Islet precursor cell (in vitro differentiated cells): Measurements from ENCODE around the gene NUP88.

ENCODE experiments used
- DNase-seq: peaks from one replicate; pipeline ENCODE4 v3.0.0-alpha.2; 2018

NUP88 gene

DNA sequence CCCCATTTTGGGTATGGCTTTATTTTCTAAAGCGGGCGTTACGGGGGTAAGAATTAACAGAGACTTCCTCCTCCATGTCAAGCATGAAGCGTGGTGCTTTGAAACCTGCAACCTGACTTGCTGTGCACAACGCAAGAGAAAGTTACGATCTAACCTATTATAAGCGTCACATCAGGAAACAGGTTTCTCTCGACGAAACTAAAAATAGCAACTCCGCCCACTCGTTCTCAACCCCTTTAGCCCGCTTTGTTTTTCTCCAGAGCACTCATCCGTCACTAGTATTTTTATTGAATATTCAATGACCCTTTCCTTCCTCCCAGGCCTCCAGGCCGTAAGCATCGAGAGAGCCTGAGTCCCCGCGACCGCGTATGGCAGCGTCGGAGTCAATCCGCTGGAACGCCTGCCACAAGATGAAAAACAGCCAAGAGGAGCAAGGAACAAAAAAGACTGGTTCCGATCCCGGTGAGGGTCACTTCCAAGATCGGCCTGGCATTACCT, 555 bp downstream of the NUP88 start:
- no peak for DNase-seq

DNA sequence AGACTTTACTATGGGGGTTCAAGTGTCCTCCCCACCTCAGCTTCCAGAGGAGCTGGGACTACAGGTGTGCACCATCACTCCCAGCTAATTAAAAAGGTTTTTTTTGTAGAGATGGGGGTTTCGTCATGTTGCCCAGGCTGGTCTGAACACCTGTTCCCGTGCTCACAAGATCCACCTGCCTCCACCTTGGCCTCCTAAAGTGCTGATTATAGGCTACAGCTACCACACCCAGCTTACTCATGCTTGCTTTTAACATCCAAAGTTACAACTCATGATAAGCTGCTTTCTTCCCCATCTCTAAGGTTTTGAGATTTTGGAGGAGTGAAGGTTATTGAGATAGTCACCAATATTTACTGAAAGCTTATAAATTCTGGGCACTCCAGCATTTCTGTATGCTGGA, 2.6 kb downstream of the NUP88 start:
- DNase-seq = no peak

DNA sequence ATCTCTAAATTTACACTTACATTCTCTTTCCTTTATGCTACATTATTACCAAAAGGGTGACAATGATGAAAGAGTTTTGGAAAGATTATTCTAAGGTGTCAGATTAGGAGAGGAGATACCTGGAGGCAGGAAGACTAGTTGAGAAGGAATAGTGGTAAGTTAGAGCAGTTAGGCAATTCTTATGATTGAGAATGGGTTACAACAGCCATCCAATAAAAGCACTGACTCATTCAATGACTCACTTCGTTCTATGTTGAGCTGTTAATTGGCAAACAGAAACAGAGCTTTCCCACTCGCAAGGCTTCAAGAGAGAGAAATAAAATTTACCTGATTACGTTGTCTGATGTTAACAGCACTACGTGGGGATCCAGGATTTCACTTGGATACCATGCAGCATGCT, 5.8 kb downstream of the NUP88 start:
- no peak for DNase-seq

DNA sequence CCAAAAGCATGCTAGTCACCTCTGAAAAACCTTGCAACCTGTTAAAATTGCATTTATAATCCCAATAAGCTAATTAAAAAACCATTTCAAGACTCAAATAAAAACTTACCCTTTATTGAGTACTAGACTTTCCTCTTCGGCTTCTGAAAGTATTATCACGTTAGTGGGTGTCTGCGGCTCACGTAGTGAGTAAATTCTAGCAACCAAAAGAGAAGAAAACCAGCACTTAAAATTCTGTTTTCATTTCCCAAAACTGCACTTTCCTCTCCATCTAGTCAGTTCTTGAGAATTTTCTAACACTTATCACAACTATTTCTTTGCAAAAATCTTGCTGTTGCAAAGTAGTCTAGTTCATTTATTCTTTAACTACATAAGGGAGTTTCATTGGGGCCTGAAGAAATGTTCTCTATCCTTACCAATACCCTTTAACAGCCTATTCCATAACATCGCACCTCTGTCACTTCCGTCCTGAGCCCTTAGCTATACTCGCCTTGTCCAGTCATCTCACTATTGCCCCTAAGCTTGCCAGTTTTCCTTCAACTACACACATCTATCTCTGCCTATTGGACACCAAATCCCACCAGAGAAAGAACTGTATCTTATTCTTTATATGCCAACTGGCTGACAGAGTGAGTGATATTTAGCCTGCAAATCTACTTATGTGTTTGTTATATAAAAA, 8.7 kb downstream of the NUP88 start:
- no peak for DNase-seq

DNA sequence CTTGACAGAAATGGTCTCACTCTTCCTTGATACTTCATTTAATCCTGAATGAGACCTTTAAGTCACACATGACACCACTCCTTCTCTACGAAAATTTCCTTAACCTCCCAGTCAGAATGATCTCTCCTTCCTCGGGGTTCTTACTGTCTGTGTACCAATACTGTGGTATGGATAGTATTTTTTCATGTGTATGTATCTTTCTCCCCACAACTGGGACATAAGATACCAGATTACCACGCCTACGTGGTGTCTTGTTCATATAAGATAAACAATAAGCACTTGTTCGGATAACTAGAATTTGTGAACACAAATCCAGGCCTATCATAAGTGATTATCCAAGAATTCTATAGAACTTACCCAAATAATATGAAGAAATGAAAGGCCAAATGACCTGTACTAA, 11.3 kb downstream of the NUP88 start:
- no peak for DNase-seq

DNA sequence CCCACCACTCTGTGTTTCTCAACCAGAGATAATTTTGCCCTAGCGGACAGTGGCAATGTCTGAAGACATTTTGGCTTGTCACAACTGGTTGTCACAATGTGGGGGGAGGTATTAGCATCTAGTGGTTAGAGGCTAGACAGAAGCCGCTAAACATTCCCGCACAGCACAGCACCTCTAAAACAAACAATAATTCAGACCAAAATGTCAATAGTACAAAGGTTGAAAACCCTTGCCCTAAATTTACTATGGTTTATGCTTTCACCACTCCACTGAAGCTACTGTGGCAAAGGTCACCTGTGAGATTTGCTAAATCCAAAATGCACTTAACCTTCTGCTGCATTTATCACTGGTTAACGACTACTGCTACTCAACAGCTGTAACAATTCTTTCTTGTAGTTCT, 14.1 kb downstream of the NUP88 start:
- no peak for DNase-seq

DNA sequence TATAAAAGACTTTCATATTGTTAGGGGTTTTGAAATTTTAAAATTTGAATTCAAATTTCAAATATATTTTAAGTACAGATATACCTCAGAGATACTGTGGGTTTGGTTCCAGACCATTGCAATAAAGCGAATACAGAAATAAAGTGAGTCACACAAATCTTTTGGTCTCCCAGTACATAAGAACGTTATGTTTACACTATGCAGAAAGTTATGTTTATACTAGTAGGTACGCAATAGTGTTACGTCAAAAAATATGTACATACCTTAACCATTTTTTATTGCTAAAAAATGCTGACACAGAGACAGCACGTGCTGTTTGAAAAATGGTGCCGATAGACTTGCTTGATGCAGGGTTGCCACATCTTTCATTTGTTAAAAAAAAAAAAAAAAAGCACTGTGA, 19.7 kb downstream of the NUP88 start:
- DNase-seq = no peak

DNA sequence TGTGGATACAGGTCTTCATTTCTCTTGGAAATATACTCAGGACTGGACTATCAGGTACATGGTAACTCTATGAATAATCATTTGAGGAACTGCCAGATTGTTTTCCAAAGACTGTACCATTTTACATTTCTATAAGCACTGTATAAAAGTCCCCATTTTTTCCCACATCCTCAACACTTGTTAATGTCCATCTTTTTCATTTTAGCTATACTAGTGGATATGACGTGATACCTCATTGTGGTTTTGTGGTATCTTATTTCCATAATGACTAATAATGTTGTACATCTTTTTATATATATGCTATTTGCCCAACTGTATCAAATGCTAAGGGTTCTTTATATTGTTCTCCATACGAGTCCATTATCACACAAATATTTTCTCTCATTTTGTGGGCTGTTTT, 22.9 kb downstream of the NUP88 start:
- no peak for DNase-seq

DNA sequence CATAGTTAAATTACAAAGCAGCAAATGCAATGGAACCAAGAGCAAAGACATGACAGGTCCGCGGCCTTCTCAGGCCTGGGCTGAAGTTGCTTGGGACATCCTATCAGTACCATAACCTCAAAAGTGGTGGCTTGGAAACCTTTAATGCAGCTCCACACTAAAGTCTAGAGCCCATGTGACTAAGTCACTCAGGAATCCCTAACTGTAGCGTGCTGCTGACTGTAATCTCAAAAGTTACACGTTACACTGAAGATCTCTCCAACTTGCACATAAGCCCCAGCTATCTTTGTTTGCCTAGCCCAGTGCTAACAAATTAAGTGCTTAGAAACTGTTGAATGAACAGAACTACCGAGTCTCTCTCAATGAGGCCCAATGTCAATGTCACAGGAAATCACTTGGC, 27.8 kb downstream of the NUP88 start:
- no peak for DNase-seq

DNA sequence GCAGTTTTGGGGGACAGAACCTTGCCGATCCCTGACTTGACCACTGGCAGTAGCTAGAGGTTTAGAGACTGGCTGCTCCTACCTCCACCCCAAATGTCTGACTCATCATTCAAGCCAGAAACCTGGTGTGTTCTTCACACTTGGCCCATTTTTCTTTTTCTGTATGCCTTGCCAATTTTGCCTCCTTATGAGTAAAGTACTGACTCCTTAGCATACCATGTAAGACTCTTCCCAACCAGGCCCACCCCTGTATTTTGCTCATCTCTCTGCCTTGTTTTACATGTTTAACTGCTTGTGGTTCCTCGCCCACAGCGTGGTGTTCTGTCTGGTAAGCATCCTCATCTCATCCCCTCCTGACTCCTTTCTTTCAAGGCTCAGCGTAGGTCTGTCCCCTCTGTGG, 37.9 kb downstream of the NUP88 start:
- no peak for DNase-seq

DNA sequence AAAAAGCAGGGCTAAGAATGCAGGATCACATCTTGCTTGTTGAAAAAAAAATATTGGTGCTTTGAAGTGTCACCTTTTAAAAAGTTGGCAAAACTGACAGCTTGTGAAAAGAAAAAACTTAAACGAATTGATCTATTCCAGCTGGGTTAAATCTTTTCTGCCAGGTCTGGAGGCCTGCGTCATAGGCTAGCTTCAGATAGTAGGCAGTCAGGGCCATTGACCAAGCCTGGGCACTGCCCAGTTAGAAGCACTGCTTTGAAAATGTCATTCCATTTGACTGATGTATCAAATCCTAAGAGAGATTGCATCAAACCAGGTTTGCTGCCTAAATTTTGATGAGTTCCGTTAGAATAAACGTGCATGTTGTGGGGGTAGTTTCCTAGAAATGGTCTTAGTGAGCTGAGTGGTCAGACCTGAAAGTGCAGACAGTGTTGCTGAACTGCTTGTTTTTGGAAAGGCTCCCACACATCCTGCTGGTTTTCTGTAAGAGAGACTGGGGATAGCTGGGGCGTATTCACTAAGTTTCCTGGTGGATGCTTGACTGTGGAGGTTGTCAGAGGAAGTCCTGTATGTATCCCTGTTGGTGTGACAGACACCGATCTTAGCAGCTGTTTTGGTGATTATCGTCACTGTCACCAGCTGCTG, 38.8 kb downstream of the NUP88 start:
- DNase-seq = no peak

DNA sequence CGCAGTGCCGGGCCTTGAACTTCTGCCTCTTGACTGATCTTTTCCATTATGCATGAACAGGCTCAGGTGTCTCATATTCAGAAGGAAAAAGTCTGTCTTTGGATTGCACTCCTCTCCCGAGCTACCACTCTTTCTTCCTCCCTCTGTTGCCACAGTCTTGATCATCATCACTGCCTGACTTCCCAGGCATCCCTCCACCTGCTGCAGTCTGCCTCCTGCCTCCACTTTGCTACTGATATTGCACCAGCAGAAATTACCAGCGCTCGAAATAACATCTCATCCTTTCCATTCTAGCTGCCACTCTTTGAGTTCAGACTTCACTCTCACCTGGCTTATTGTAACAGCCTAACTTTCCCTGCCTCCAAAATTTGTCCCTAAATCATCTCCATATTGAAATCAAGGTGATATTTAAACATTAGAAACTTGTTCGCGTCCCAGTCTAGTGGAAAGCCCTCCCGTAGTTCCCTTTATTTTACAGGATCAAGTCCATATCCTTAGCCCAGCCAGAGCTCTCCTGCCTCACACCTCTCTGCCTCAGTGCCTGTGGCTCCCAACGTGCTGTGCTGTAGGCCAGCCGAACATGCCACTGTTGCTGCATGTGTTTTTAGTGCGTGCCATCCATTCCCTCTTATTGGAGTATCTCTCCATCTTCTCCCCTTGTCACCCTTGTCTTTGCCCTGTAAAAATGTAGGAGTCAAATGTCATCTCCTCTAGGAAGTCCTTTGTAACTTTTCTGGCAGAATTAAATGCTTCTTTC, 39.9 kb downstream of the NUP88 start:
- DNase-seq = no peak

DNA sequence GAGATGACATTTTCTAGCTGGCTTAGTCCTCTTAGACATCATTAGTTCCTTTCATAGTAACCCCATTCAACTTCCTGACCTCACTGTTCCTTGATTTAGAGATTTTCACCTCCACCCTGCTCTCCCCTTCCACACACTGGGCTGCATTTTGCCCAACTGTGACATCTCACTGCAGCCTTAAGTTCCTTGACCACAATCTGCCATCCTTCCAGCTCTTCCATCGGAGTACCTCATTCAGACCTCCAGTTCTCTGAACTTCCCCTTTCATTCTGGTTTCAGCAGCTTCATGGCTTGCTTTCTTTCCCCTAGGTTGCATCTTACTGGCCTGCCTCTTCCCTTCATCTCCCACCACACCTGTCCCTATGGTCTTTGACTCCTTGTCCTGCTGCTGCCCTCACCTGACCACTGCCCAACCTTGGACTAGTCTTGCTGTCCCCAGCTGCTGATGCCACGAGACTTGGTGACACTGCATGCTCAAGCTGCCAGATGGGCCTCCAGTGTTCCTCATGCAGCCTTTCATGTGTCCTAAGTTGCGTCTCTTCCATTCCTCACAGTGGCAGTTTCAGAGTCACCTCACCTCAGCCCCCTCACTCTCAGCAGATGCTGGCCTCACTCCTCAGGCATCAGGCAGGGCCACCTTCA, 40.8 kb downstream of the NUP88 start:
- DNase-seq = no peak

DNA sequence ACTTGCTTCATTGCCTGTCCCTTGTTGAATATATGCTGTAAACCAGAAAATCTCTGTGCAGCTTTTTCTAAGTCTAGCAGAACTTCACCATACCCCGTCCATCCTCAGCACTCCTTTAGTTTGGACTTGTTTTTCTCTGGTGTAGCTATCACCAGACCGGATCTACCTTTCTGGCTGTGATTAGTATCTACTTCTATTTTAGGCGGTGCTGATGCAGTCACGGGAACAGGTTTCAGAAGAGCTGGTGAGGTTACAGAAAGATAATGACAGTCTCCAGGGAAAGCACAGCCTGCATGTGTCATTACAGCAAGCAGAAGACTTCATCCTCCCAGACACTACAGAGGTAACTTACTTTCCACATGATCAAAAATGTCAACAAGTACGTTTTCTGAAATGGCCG, 46.4 kb downstream of the NUP88 start:
- no peak for DNase-seq

DNA sequence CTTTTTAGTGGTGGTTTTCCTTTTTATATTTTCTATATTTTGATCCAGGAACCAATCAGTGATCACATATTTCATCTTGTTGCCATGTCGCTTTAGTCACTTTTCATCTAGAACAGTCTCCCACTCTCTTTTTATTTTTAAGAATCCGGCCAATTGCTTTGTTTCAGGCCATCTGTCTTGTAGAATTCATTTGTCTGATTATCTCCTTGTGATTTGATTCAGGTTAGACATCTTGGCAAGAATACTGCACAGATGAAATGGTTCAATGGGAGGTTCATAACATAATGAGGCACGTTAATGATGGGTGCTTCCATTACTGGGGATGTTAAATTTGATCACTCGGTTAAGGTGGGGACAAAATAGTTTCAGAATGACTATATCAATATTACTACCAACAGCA, 49.1 kb downstream of the NUP88 start:
- no peak for DNase-seq

DNA sequence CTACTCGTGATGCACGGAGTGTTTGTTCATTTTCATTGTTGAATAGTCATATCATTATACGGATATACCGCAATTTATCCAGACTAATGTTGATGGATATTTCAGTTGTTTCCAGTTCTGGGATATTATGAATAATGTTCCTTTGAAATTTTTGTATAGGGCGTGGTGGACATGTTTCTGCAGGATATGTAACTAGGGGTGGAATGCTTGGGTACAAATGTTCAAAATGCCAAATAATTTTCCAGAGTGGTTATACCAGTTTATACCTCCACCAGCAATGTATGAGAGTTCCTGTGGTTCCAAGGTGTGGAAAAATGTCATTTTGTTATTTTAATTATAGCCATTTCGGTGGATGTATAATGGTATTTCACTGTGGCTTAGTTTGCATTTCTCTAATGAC, 53.6 kb downstream of the NUP88 start:
- DNase-seq = no peak

DNA sequence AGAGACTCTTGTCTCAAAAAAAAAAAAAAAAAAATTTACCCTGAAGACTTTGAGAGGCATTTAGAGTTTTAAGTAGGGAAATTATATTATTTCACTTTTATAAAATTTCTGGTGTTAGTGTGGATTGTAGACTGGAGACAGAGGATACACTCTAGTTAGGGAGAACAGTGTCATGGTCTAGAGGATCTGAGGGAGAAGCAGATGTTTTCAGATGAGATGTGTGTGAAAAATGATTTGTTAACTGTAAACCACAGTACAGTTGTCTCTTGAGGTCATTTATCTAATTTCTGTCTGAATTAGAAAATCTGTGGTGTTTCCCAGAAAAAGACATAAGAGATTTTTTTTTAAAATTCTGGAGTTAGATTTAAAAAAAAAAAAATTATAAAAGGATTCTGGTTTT, 54.8 kb downstream of the NUP88 start:
- no peak for DNase-seq

DNA sequence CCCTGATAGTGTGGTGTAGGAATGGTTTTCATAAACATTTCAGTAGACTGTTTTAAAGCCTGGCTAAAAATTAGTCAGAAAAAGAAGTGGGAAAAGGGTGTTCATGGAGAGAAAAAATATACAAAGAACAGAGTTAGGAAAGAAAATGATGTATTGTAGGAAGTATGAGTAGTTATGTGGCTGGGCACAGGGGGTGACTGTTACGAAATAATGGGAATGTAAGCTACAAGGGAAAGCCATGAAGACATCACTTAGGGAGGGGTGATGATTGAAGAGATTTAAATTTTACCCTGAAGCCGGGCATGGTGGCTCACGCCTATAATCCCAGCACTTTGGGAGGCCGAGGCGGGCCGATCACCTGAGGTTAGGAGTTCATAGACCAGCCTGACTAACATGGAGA, 55.3 kb downstream of the NUP88 start:
- DNase-seq = no peak

DNA sequence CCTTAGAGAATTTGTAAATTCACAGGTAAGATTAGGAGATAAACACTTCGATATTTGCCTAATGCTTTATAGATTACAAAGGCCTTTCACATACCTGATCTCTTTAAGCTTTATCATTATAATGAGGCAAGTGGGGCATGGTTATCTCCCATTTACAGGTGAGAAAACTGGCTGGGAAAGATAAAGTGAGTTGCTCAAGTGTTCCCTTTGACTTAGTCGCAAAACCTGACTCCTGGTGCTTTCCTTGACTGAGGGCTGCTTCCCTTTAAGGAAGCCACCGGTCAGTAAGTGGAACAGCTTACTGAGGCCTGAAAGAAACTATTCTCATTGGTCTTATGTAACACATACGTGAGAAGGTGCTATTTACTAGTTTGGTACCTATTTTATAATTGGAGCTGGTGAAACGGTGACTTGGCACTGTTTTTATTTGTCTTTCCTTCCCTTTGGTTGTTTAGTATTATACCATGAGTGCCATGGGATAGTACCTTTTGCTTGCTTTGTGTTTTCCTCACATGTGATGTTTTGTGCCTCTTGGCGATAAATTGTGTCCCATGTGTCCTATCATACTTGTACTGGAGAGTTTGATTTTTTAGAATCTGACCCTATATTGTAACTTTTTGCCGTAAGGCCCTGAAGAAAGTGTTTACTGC, 57.2 kb downstream of the NUP88 start:
- DNase-seq = no peak

DNA sequence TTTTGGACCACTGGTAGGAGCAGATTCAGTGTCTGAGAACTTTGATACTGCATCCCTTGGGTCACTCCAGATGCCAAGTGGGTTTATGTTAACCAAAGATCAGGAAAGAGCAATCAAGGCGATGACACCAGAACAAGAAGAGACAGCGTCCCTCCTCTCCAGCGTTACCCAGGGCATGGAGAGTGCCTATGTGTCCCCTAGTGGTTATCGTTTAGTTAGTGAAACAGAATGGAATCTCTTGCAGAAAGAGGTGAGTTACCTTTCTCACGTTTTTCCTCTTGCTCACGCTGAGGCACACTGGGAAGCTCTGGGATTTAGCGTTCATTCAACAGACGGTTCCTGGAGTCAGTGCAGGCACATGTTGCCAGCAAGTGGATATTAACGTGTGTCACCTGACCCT, 58.0 kb downstream of the NUP88 start:
- no peak for DNase-seq

DNA sequence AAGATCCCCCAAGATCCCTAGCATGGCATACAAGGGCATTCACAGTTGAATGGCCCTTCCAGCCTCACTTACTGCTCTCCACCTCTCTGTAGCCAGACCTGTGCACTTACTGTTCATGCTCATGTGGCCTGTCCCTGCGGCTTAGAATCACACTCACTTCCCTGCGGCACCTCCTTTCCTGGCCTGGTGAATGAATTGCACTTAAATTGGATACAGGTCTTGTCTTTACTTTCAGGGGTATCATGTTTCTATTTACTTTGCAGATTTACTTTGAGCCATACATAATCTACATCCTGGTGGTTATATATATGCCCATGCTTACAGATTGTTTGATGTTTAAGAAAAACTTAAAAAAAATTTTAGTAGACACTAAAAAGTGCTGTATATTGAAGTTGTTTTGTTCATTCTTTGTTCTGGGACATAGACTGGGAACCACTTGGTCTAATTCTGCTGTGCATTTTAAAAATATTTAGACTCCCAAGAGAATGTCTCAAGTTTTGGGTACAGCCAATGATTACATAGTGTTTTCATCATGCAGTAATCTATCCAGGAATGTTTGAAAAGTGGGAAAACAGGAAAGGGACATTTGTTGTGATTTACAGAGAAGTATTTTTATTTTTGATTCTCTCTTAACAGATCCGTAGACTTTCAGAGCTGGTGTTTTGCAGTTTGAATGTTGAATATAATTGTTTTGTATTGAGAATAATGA, 63.9 kb downstream of the NUP88 start:
- DNase-seq = no peak

DNA sequence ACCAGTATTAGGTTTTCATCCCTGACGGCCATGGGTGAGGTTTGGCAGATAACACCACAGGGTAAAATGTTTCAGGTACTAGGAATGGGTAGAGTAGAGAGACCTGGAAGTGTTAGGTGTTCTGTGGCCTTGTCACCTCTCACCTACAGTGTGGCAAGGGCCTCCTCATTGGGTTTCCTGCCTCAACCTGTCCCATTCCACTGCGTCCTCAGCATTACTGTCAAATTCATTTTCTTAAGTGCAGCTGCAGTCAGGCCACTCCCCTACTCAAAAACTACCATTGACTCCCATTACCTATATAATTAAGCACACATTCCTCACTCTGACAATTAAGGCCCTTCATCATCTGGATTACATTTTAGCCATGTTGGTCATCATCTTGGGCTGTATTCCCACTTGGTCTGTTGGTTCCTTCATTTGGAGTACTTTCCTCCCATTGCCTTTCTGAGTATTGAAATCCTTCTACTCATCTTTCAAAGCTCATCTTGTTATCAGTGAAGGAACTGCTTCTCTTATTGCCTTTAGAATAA, 64.5 kb downstream of the NUP88 start:
- no peak for DNase-seq
